Limb (tissue), 2 donors: ENCODE results near the gene DIP2A.

Experiments used
- DNase-seq, 2 donors: peaks; one replicate each; pipeline ENCODE4 v3.0.0-alpha.2; 2016; ENCODE audit errors: extremely low spot score in 2 of 2

DIP2A gene

DNA sequence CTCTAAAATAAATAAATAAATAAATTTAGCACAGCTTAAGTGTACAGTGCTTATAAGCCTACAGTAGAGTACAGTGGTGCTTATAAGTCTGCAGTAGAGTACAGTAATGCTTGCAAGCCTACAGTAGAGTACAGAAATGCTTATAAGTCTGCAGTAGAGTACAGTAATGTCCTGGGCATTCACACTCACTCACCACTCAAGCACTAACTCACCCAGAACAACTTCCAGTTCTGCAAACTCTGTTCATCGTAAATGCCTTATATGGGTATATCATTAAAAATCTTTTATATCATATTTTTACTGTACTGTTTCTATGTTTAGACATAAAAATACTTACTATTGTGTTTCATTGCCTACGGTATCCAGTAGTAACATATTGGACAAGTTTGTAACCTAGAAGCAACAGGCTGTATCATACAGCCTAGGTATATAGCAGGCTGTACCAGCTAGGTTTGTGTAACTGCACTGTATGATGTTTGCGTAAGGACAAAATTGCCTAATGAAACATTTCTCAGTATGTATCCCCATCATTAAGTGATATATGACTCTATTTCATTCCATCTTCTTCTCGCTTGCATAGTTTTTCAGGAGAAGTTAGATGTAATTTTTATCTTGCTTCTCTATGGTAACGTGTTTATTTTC, 160.2 kb downstream of the DIP2A start:
- DNase-seq = no peak
